PC-3 (cell line): Measurements from ENCODE around the gene PLSCR5. TPM values are rescaled to one million over a fixed set of nuclear protein-coding genes. Genes with fewer than 3 reads are reported as not detected.

Experiments used
- ATAC-seq: fragments of 200-7000 bp; cut with Tn5 transposase; 2 replicates; pipeline ENCODE4 v1.9.1; 2020; ENCODE audit warnings: mild to moderate bottlenecking, moderate library complexity
- BruUV-seq: library from RNA; stranded (reverse); fragments of 400-500 nt; replicated peaks from 2 replicates; lab custom pipeline; 2021; lab: Mats Ljungman, UMichigan
- CTCF ChIA-PET: fragments of 300-600 bp; sonication (Branson Sonifier 250); formaldehyde crosslinking; loops from one replicate; lab custom pipeline; 2022; ENCODE audit warnings: antibody characterized with exemption; lab: Charles Lee
- POLR2A ChIA-PET: fragments of 300-600 bp; sonication (Branson Sonifier 250); formaldehyde crosslinking; loops from one replicate; lab custom pipeline; 2022; ENCODE audit warnings: antibody characterized with exemption; ENCODE audit not compliant: unreplicated experiment; lab: Charles Lee
- DNase-seq: peaks from one replicate; pipeline ENCODE4 v3.0.0-alpha.2; 2015
- H2AFZ ChIP-seq: fragments of 300-600 bp; sonication (generic); 2 replicates; pipeline ENCODE4 v1.6.0; 2016; ENCODE audit warnings: antibody characterized with exemption, low read length
- H3F3A ChIP-seq: fragments of 300-600 bp; sonication (generic); one replicate; pipeline ENCODE4 v1.6.0; 2017; ENCODE audit warnings: antibody characterized with exemption, low read length, control low read depth, mild to moderate bottlenecking; ENCODE audit not compliant: unreplicated experiment
- H3K27ac ChIP-seq: fragments of 300-600 bp; sonication (generic); 2 replicates; pipeline ENCODE4 v1.5.1; 2016; ENCODE audit warnings: mild to moderate bottlenecking, low read length
- H3K27me3 ChIP-seq: fragments of 300-600 bp; sonication (generic); 2 replicates; pipeline ENCODE4 v1.6.1; 2016; ENCODE audit warnings: low read length, mixed read lengths
- H3K36me3 ChIP-seq: fragments of 300-600 bp; sonication (generic); 2 replicates; pipeline ENCODE4 v1.6.1; 2016; ENCODE audit warnings: low read depth, mixed run types, low read length, mixed read lengths
- H3K4me1 ChIP-seq: fragments of 300-600 bp; sonication (generic); 2 replicates; pipeline ENCODE4 v1.5.1; 2016; ENCODE audit warnings: low read length; ENCODE audit not compliant: insufficient read depth
- H3K4me2 ChIP-seq: fragments of 300-600 bp; sonication (generic); 2 replicates; pipeline ENCODE4 v1.6.0; 2016; ENCODE audit warnings: low read length
- H3K4me3 ChIP-seq: fragments of 300-600 bp; sonication (generic); 2 replicates; pipeline ENCODE4 v1.5.1; 2016; ENCODE audit warnings: mild to moderate bottlenecking, low read length, mixed read lengths
- H3K79me2 ChIP-seq: fragments of 300-600 bp; sonication (generic); 2 replicates; pipeline ENCODE4 v1.6.1; 2017; ENCODE audit warnings: low read length, mixed read lengths
- H3K9ac ChIP-seq: fragments of 300-600 bp; sonication (generic); 2 replicates; pipeline ENCODE4 v1.6.0; 2016; ENCODE audit warnings: mild to moderate bottlenecking, low read length
- H3K9me2 ChIP-seq: fragments of 300-600 bp; sonication (generic); replicated peaks from 2 replicates; pipeline ENCODE4 v1.6.1; 2016; ENCODE audit warnings: mixed run types, low read length, mixed read lengths
- H3K9me3 ChIP-seq: fragments of 300-600 bp; sonication (generic); 2 replicates; pipeline ENCODE4 v1.6.1; 2016; ENCODE audit warnings: low read length, mixed read lengths
- H4K20me1 ChIP-seq: fragments of 300-600 bp; sonication (generic); 2 replicates; pipeline ENCODE4 v1.6.1; 2016; ENCODE audit warnings: low read length, mixed read lengths
- CTCF ChIP-seq: fragments of 300-600 bp; sonication (generic); conservative IDR thresholded peaks from 2 replicates; pipeline ENCODE4 v1.5.1; 2017; ENCODE audit warnings: antibody characterized with exemption, low read depth, mild to moderate bottlenecking, low read length
- EZH2 ChIP-seq: fragments of 300-600 bp; sonication (generic); IDR thresholded peaks from one replicate; pipeline ENCODE4 v1.6.1; 2017; ENCODE audit warnings: antibody characterized with exemption, mild to moderate bottlenecking, low read length; ENCODE audit not compliant: unreplicated experiment
- EZH2phosphoT487 ChIP-seq: fragments of 300-600 bp; sonication (generic); IDR thresholded peaks from 2 replicates; pipeline ENCODE4 v1.6.1; 2018; ENCODE audit warnings: mild to moderate bottlenecking, antibody characterized with exemption, low read length, borderline replicate concordance
- intact Hi-C: fragments of 100-400 bp; cut with micrococcal nuclease; formaldehyde crosslinking; loops from 2 replicates; pipeline ENCODE4 v1.9.0; 2023
- total RNA-seq: library from RNA; depleted of rRNA; stranded (reverse); fragments of >200 nt; gene quantifications from 2 replicates; pipeline ENCODE4 v1.2.3, GENCODE V29; 2014; rRNA removed

PLSCR5 gene
- total RNA-seq, 1 experiment from 2014 or later, result not detected

DNA sequence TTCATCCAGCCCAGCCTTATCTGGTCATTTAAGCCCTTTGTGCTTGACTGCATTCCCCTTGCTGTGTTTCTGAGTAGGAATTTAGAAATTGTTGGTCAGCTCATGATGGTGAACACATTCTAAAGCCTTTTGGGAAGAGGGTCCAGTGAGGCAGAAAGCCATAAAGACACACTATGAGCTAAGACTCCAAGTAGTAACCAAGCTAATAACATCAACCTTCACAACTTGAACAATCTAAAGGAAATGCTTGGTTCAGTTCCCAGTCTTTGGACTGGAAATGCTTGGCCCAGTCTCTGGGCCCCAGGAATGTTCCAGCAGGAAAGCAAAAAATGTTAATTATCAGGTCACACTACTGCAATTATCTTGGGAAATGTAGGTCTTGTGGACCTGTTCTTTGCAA, 68.5 kb downstream of the PLSCR5 start:
- peaks cover 4% of the 10 kb centered on the region; the same call in 1 of the 2 replicates for H4K20me1 ChIP-seq
- H3K27ac ChIP-seq, result no peak overlapping the region
- H3K9ac ChIP-seq, result no peak overlapping the region
- ChIA-PET CTCF (no interaction called here), POLR2A (no interaction called here)
- peaks cover 40% of the 10 kb centered on the region for H3K79me2 ChIP-seq
- no peak overlapping the region for H3K4me3 ChIP-seq
- peaks cover 13% of the 10 kb centered on the region; the same call in 1 of the 2 replicates for H3K4me1 ChIP-seq
- H3K9me2 ChIP-seq, result no peaks in the 10 kb centered on the region
- intact Hi-C loops, result no loop called here
- H3F3A ChIP-seq, result no peaks in the 10 kb centered on the region
- no peaks in the 10 kb centered on the region for H3K9me3 ChIP-seq
- H3K4me2 ChIP-seq, result no peak overlapping the region
- no TSS peak for BruUV-seq
- ATAC-seq, result no peak
- DNase-seq, result no peak
- TF ChIP-seq EZH2phosphoT487, result no peak
- no peak for TF ChIP-seq EZH2
- TF ChIP-seq CTCF, result no peak
- H3K27me3 ChIP-seq, result no peaks in the 10 kb centered on the region
- no peak overlapping the region for H2AFZ ChIP-seq
- peaks cover 3% of the 10 kb centered on the region; the same call in 1 of the 2 replicates for H3K36me3 ChIP-seq

Other genes with a start within 250 kb of the PLSCR5 start
- gene PLSCR2, start 135.8 kb downstream of the PLSCR5 start, total RNA-seq, result 0.86 TPM in 1 of 2 replicates, not detected in the other
- 31.4 and 48.8 TPM in 2 replicates for gene PLSCR1, start 60.7 kb downstream of the PLSCR5 start, total RNA-seq